ENCODE results near the gene REG3G.

- TF ChIP-seq, protein P1, sequence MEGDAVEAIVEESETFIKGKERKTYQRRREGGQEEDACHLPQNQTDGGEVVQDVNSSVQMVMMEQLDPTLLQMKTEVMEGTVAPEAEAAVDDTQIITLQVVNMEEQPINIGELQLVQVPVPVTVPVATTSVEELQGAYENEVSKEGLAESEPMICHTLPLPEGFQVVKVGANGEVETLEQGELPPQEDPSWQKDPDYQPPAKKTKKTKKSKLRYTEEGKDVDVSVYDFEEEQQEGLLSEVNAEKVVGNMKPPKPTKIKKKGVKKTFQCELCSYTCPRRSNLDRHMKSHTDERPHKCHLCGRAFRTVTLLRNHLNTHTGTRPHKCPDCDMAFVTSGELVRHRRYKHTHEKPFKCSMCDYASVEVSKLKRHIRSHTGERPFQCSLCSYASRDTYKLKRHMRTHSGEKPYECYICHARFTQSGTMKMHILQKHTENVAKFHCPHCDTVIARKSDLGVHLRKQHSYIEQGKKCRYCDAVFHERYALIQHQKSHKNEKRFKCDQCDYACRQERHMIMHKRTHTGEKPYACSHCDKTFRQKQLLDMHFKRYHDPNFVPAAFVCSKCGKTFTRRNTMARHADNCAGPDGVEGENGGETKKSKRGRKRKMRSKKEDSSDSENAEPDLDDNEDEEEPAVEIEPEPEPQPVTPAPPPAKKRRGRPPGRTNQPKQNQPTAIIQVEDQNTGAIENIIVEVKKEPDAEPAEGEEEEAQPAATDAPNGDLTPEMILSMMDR (IDR thresholded peaks at IDR 0.05) = no peak
- no peak for TF ChIP-seq POLR2A (IDR thresholded peaks at IDR 0.05)
These were observed 42.7 kb upstream of the REG3G start for GRCh38 chr2:78982638-78983330.
